ENCODE results near the gene ZSWIM1.

Gene ZSWIM1

GRCh38 chr20:45919542-45920399, 38.7 kb downstream of the ZSWIM1 start:
- peak overlapping the region; percentile 1; the same call in 1 of the 2 replicates for H3K27ac ChIP-seq
- TF ChIP-seq, protein P1, sequence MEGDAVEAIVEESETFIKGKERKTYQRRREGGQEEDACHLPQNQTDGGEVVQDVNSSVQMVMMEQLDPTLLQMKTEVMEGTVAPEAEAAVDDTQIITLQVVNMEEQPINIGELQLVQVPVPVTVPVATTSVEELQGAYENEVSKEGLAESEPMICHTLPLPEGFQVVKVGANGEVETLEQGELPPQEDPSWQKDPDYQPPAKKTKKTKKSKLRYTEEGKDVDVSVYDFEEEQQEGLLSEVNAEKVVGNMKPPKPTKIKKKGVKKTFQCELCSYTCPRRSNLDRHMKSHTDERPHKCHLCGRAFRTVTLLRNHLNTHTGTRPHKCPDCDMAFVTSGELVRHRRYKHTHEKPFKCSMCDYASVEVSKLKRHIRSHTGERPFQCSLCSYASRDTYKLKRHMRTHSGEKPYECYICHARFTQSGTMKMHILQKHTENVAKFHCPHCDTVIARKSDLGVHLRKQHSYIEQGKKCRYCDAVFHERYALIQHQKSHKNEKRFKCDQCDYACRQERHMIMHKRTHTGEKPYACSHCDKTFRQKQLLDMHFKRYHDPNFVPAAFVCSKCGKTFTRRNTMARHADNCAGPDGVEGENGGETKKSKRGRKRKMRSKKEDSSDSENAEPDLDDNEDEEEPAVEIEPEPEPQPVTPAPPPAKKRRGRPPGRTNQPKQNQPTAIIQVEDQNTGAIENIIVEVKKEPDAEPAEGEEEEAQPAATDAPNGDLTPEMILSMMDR (conservative IDR thresholded peaks at IDR 0.05) = no peak

DNA sequence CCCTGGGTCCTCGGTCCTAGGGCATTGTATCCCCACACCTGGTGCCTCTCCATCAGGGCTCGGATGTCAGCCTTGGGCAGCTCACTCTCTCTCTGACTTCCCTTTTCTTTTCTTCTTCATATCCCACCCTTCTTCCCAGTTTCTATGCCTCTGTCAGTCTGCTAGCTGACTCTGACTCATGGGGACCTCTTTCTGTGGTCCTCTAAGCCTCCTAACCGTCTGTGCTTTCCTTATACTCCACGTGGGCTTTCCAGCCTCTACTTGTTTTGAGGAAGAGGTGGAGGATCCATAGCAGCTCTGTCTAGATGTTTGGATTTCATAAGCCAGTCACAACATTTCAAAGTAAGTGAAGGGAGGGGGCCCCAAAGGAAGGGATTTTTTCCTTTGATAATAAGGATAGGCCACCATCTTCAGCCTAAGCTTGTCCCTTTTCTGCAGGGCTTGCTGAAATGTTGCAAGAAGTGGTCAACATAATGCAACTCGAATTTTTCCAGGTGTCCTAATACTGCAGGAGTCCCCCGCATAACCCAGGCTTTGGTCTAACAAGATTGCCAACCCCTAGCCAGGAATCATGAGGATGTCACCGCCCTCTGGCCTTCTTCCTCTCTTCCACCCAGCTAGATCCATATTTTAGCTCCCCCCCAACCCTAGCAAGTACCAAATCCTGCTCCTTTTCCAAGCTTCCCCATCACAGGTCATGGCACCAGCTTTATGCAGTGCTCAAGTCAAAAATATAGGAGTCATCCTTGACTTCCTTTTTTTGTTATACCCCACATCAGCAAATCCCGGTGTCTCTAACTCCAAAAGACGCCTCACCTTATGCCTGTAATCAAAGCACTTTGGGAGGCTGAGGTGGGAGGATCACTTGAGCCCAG, 39.7 kb downstream of the ZSWIM1 start:
- TF ChIP-seq, protein P1 (conservative IDR thresholded peaks at IDR 0.05) = no peak
- H3K27ac ChIP-seq = no peak overlapping the region

GRCh38 chr20:45921337-45922189, 40.5 kb downstream of the ZSWIM1 start:
- H3K27ac ChIP-seq = no peak overlapping the region
- TF ChIP-seq, protein P1 (conservative IDR thresholded peaks at IDR 0.05) = no peak

DNA sequence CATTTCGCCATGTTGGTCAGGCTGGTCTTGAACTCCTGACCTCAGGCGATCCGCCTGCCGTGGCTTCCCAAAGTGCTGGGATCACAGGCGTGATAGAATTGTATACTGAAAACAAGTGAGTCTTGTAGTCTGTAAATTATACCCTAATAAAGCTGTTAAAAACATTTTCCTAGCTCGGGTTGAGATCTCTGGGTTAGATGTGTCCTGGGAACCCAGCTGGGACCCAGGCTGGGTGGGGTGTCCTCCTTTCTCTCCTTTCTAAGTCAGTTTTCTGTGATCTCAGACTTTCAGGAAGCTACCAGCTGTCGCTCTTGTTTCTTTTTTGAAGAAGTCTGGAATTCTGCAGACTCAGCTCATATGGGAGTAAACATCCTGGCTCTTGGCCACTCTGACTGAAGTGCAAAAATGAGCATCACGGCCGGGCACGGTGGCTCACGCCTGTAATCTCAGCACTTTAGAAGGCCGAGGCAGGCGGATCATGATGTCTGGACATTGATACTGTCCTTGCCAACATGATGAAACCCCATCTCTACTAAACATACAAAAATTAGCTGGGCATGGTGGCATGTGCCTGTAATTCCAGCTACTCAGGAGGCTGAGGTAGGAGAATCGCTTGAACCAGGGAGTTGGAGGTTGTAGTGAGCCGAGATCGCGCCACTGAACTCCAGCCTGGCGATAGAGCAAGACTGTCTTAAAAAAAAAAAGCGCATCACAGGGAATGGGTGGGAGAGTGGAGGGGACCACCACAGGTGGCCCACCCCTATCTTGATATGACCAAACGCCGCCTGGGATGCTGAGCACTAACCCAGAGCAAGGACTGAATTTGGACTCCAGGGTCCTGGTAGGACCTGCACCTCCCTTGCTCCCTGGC, 43.6 kb downstream of the ZSWIM1 start:
- TF ChIP-seq, protein P1 (conservative IDR thresholded peaks at IDR 0.05) = no peak
- no peak overlapping the region for H3K27ac ChIP-seq

DNA sequence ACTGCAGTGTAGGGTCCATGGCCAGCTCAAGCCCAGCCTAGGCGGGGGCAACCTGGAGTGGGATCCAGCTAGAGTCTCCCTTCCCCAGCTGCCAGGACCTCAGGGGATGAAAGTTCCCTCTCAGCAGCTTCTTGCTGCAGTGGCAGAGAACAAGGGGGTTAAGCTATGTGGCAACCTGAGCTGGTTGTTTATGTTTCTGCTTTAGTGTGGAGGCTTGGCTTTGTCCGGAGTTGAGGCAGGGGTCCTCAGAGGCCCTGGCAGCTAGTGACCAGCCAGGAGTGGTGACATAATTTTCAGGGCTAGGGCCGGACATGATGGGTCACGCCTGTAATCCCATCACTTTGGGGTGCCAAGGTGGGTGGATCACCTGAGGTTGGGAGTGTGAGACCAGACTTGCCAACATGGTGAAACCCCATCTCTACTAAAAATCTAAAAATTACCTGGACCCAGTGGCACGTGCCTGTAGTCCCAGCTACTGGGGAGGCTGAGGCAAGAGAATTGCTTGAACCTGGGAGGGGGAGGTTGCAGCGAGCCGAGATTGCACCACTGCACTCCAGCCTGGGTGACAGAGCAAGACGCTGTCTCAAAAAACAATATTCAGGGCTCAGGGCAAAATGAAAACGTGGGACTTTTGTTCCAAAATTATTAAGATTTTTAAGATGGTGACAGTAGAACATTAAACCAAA, 44.9 kb downstream of the ZSWIM1 start:
- H3K27ac ChIP-seq = no peak overlapping the region
- TF ChIP-seq, protein P1 (conservative IDR thresholded peaks at IDR 0.05) = no peak

GRCh38 chr20:45926731-45927070, 45.7 kb downstream of the ZSWIM1 start:
- no peak overlapping the region for H3K27ac ChIP-seq
- TF ChIP-seq, protein P1 (conservative IDR thresholded peaks at IDR 0.05) = no peak

All from VCaP (cell line).